PC-3 (cell line): ENCODE data around the gene SLC48A1.

ENCODE experiments used
- CTCF ChIP-seq: fragments of 300-600 bp; sonication (generic); conservative IDR thresholded peaks from 2 replicates; pipeline ENCODE4 v1.5.1; 2017; ENCODE audit warnings: antibody characterized with exemption, low read depth, mild to moderate bottlenecking, low read length
- EZH2 ChIP-seq: fragments of 300-600 bp; sonication (generic); IDR thresholded peaks from one replicate; pipeline ENCODE4 v1.6.1; 2017; ENCODE audit warnings: antibody characterized with exemption, mild to moderate bottlenecking, low read length; ENCODE audit not compliant: unreplicated experiment

GRCh38 chr12:47733142-47733541 lies 39.9 kb upstream of the SLC48A1 start:
- TF ChIP-seq CTCF (no peak), EZH2 (no peak)
